Measurements from ENCODE around the gene GIT1. TPM values are rescaled to one million over a fixed set of nuclear protein-coding genes. Genes with fewer than 3 reads are reported as not detected.

GIT1 gene
- total and polyA plus RNA-seq, 2 donors (not counting 3 experiments of a cell fraction or from before 2014, with no cell fraction given) = 75.5 to 92.5 TPM

DNA sequence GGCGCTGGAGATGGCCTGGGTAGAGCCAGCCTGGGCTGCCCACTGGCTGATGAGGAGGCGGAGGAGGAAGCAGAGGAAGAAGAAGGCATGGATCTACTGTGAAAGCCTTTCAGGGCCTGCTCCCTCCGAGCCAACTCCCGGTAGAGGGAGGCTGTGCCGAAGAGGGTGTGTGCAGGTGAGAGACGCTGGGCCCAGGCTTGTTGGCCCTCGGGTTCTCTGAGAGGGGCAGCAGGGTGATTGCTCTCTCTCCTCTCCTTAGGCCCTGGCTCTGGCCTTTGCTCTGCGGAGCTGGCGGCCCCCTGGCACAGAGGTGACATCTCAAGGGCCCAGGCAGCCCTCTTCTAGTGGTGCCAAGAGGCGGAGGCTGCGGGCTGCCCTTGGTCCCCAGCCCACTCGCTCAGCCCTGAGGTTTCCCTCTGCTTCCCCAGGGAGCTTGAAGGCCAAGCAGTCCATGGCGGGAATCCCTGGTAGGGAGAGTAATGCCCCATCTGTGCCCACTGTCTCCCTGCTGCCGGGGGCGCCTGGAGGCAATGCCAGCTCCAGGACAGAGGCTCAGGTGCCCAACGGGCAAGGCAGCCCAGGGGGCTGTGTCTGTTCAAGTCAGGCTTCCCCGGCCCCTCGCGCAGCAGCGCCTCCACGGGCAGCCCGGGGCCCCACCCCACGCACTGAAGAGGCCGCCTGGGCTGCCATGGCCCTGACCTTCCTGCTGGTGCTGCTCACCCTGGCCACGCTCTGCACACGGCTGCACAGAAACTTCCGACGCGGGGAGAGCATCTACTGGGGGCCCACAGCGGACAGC lies 17.4 kb downstream of the GIT1 start:
- Histone ChIP-seq H3K27me3 (ENCODE audit: control insufficient read depth in 2 of 2, insufficient read depth in 2 of 2, low read length in 2 of 2) (no peaks in the 10 kb centered on the region), H2AFZ (ENCODE audit: low read depth, low read length) (no peak overlapping the region), H3K27ac (ENCODE audit: insufficient read depth, low read depth, low read length) (no peak overlapping the region), H3K4me1 (ENCODE audit: control insufficient read depth, extremely low read depth, insufficient read depth, low read length) (peaks cover 18% of the 10 kb centered on the region), H4K20me1 (replicated peaks; ENCODE audit: control insufficient read depth, extremely low read depth, insufficient read depth, low read length) (no peaks in the 10 kb centered on the region), H3K4me2 (ENCODE audit: insufficient read depth, low read length) (no peak overlapping the region), H3K9me1 (replicated peaks; ENCODE audit: control insufficient read depth, extremely low read depth, insufficient read depth, low read length) (no peaks in the 10 kb centered on the region), H3K9me3 (replicated peaks; ENCODE audit: control insufficient read depth, insufficient read depth, low read length) (no peaks in the 10 kb centered on the region), H3K4me3 (replicated peaks in 1 of 3; ENCODE audit: insufficient read depth in 1 of 3, low read depth in 1 of 3, low read length in 3 of 3) (peak overlapping the region in 1 of 3 experiments; percentile 19), H3K79me2 (ENCODE audit: control insufficient read depth, insufficient read depth, low read length) (no peaks in the 10 kb centered on the region), H3K9ac (replicated peaks; ENCODE audit: extremely low read depth, insufficient read depth, low read length) (no peak overlapping the region), H3K36me3 (ENCODE audit: control insufficient read depth in 2 of 2, extremely low read depth in 1 of 2, insufficient read depth in 2 of 2, low read length in 2 of 2) (peaks cover 5 to 35% of the 10 kb centered on the region in 2 experiments)
- CTCF ChIA-PET = interaction anchor here (0.6 to 8.8 kb wide), 11 partner anchors 8 to 448 kb away, joined by 3 to 105 read pairs (median 5); partner anchors contain the start of gene ANKRD13B
- BruUV-seq (replicated peaks) = no TSS peak
- POLR2A ChIA-PET = no interaction called here
- DNase-seq (ENCODE audit: low read depth, low spot score) (no peak), FAIRE-seq (no peak)
- TF ChIP-seq GATA2 (IDR thresholded peaks at IDR 0.05; ENCODE audit: insufficient read depth, insufficient read length, low read depth, low read length) = no peak
- no peak for TF ChIP-seq MAX (IDR thresholded peaks at IDR 0.05; ENCODE audit: insufficient read depth, insufficient read length)
- no peak for TF ChIP-seq CTCF (IDR thresholded peaks at IDR 0.05; ENCODE audit: extremely low read depth in 1 of 2, insufficient read depth in 1 of 2, low read depth in 1 of 2, low read length in 2 of 2)
- TF ChIP-seq JUN (IDR thresholded peaks at IDR 0.05; ENCODE audit: borderline replicate concordance, insufficient read depth, insufficient read length, low read depth) = no peak
- TF ChIP-seq POLR2AphosphoS5 (IDR thresholded peaks at IDR 0.05; ENCODE audit: insufficient read depth, low read depth, low read length) = no peak
- no peak for TF ChIP-seq POLR2A (IDR thresholded peaks at IDR 0.05; ENCODE audit: low read depth, low read length)
- no peak for TF ChIP-seq EZH2 (IDR thresholded peaks at IDR 0.05; ENCODE audit: borderline replicate concordance, low read depth, low read length, severe bottlenecking)
- TF ChIP-seq FOS (IDR thresholded peaks at IDR 0.05; ENCODE audit: borderline replicate concordance, insufficient read depth, low read length) = no peak
- TF ChIP-seq MYC (IDR thresholded peaks at IDR 0.05; ENCODE audit: low read depth, low read length) = no peak
- dilution Hi-C loops (cut with MboI; ENCODE audit: extremely low pct_ligation_motif_present, low sequenced_read_pairs) (no loop called here), intact Hi-C loops (cut with micrococcal nuclease) (no loop called here)
